K562 (cell line): ENCODE measurements around the gene CCDC127. TPM values are rescaled to one million over a fixed set of nuclear protein-coding genes. Genes with fewer than 3 reads are reported as not detected.

Source experiments
- ATAC-seq: fragments of 200-7000 bp; cut with Tn5 transposase; 3 replicates; pipeline ENCODE4 v1.9.1; 2020; ENCODE audit warnings: moderate library complexity
- BruUV-seq: library from RNA; stranded (reverse); fragments of 400-500 nt; replicated peaks from 2 replicates; lab custom pipeline; 2021; lab: Mats Ljungman, UMichigan
- CTCF ChIA-PET: fragments of 300-600 bp; formaldehyde crosslinking; extraction: SDS; loops from one replicate; lab custom pipeline; 2021; ENCODE audit warnings: low intra/inter-chr PET ratio; lab: Yijun Ruan, JAX
- POLR2A ChIA-PET: fragments of 300-600, 350-650 bp; sonication (Branson Sonifier 250); formaldehyde crosslinking; extraction: SDS; loops from one replicate; lab custom pipeline; 2021; ENCODE audit warnings: antibody characterized with exemption, inconsistent platforms; lab: Yijun Ruan, JAX
- DNase-seq, 4 experiments: peaks; one replicate each; pipeline versions ENCODE4 v3.0.0 to v3.0.0-alpha.2; 2011 to 2018; ENCODE audit warnings: low spot score in 3 of 4, mixed read lengths in 3 of 4; ENCODE audit errors: extremely low read depth in 1 of 4
- FAIRE-seq: peaks from 2 replicates; lab custom pipeline; 2011; peaks lifted over from hg19 to GRCh38; lab: Jason Lieb, UNC
- H2AFZ ChIP-seq: 2 replicates; pipeline ENCODE4 v1.6.0; 2011; ENCODE audit warnings: low read depth, low read length, control low read depth, inconsistent platforms
- H3K27ac ChIP-seq: fragments of 200-600 bp; 3 replicates; pipeline ENCODE4 v1.8.0; 2011; ENCODE audit warnings: low read depth, mild to moderate bottlenecking, control low read depth, inconsistent platforms, low read length, moderate library complexity, mixed read lengths; ENCODE audit errors: extremely low read depth
- H3K27me3 ChIP-seq, 2 experiments: fragments of 300-600 bp in 1 of 2; 2 replicates in 1 of 2; 3 replicates in 1 of 2; pipeline versions ENCODE4 v1.6.0 to v1.8.0; 2011; ENCODE audit warnings: inconsistent platforms in 2 of 2, low read length in 2 of 2, mild to moderate bottlenecking in 1 of 2, mixed read lengths in 1 of 2, moderate library complexity in 1 of 2; ENCODE audit not compliant: control insufficient read depth in 2 of 2, insufficient read depth in 2 of 2
- H3K36me3 ChIP-seq: fragments of 300-600 bp; 3 replicates; pipeline ENCODE4 v1.8.0; 2011; ENCODE audit warnings: mild to moderate bottlenecking, low read length, inconsistent platforms; ENCODE audit not compliant: control insufficient read depth, insufficient read depth
- H3K4me1 ChIP-seq, 2 experiments: fragments of 200-600 bp in 1 of 2; replicated peaks in 1 of 2; 2 replicates in 1 of 2; 3 replicates in 1 of 2; pipeline versions ENCODE4 v1.5.1 to v1.8.0; 2011; ENCODE audit warnings: inconsistent platforms in 2 of 2, low read length in 2 of 2, mild to moderate bottlenecking in 1 of 2, mixed read lengths in 1 of 2, moderate library complexity in 1 of 2; ENCODE audit not compliant: control insufficient read depth in 2 of 2, insufficient read depth in 2 of 2
- H3K4me2 ChIP-seq: 2 replicates; pipeline ENCODE4 v1.6.1; 2011; ENCODE audit warnings: low read length, control low read depth, inconsistent platforms, mixed read lengths; ENCODE audit not compliant: insufficient read depth
- H3K4me3 ChIP-seq: fragments of 200-600 bp; sonication (generic), shearing (Covaris generic); 2 replicates; pipeline ENCODE4 v1.5.1; 2016; ENCODE audit warnings: control low read depth, inconsistent platforms
- H3K79me2 ChIP-seq: fragments of 200-600 bp; 3 replicates; pipeline ENCODE4 v1.8.0; 2011; ENCODE audit warnings: low read length, inconsistent platforms; ENCODE audit not compliant: control insufficient read depth, insufficient read depth
- H3K9ac ChIP-seq, 2 experiments: 2 replicates each; pipeline versions ENCODE4 v1.6.0 to v1.6.1; 2011; ENCODE audit warnings: low read depth in 2 of 2, low read length in 2 of 2, control low read depth in 1 of 2, inconsistent platforms in 1 of 2, mild to moderate bottlenecking in 1 of 2, mixed read lengths in 1 of 2; ENCODE audit not compliant: insufficient read depth in 1 of 2
- H3K9me1 ChIP-seq: one replicate; pipeline ENCODE4 v1.6.0; 2011; ENCODE audit warnings: inconsistent platforms, mild to moderate bottlenecking, low read length, moderate library complexity; ENCODE audit not compliant: control insufficient read depth, insufficient read depth
- H3K9me3 ChIP-seq: replicated peaks from 2 replicates; pipeline ENCODE4 v1.5.1; 2011; ENCODE audit warnings: low read depth, low read length, inconsistent platforms; ENCODE audit not compliant: control insufficient read depth, insufficient read depth
- H4K20me1 ChIP-seq: replicated peaks from 2 replicates; pipeline ENCODE4 v1.6.1; 2011; ENCODE audit warnings: low read length, inconsistent platforms, mixed read lengths; ENCODE audit not compliant: control insufficient read depth, insufficient read depth
- ATF1 ChIP-seq, 2 experiments: fragments of 450-650 bp in 1 of 2; IDR thresholded peaks; 2 replicates each; pipeline ENCODE4 v1.6.1; 2016; ENCODE audit warnings: missing compliant biosample characterization in 1 of 2, missing genetic modification characterization in 1 of 2
- CREB1 ChIP-seq, 2 experiments: sonication (generic) in 1 of 2; formaldehyde crosslinking in 1 of 2; IDR thresholded peaks; 2 replicates each; pipeline versions ENCODE4 v1.6.1 to v1.8.0; 2012 to 2022; ENCODE audit warnings: inconsistent platforms in 1 of 2, mild to moderate bottlenecking in 1 of 2, missing genetic modification reagents in 1 of 2, moderate library complexity in 1 of 2
- CREM ChIP-seq: IDR thresholded peaks from 2 replicates; pipeline ENCODE4 v1.6.1; 2014; ENCODE audit warnings: antibody characterized with exemption, low read depth
- DACH1 ChIP-seq: fragments of 450-650 bp; IDR thresholded peaks from 2 replicates; pipeline ENCODE4 v1.6.1; 2018; ENCODE audit not compliant: partially characterized antibody
- FOXA3 ChIP-seq, 2 experiments: fragments of 450-650 bp in 1 of 2; sonication (generic) in 1 of 2; formaldehyde crosslinking; IDR thresholded peaks in 1 of 2; conservative IDR thresholded peaks in 1 of 2; 2 replicates each; pipeline versions ENCODE4 v1.4.0 to v1.8.0; 2020 to 2022; ENCODE audit warnings: mild to moderate bottlenecking in 2 of 2, missing genetic modification reagents in 1 of 2
- FUS ChIP-seq: fragments of 200-400 bp; formaldehyde crosslinking; optimal IDR thresholded peaks from 2 replicates; pipeline ENCODE3; 2017; ENCODE audit warnings: low read depth, low read length
- PPARD ChIP-seq: fragments of 250-450 bp; sonication (Bioruptor Pico); IDR thresholded peaks from 2 replicates; pipeline ENCODE4 v1.8.0; 2022; ENCODE audit warnings: inconsistent platforms, mild to moderate bottlenecking, moderate library complexity
- RBM15 ChIP-seq: fragments of 200-400 bp; formaldehyde crosslinking; IDR thresholded peaks from 2 replicates; pipeline ENCODE4 v1.6.1; 2018; ENCODE audit warnings: mild to moderate bottlenecking, low read length, moderate library complexity; ENCODE audit not compliant: insufficient read depth
- ZBTB8A ChIP-seq: fragments of 450-650 bp; IDR thresholded peaks from 2 replicates; pipeline ENCODE4 v1.6.1; 2018; ENCODE audit warnings: mild to moderate bottlenecking, moderate library complexity; ENCODE audit not compliant: partially characterized antibody
- WGBS: fragments of 100-300 bp; shearing (Covaris generic); methylation state at CpG from one replicate; pipeline ENCODE4 v1.1.6; 2016; ENCODE audit warnings: low coverage, mixed read lengths; ENCODE audit not compliant: insufficient coverage; ENCODE audit errors: missing lambda C conversion rate; 5-methylcytosine and 5-hydroxymethylcytosine counted together
- in situ Hi-C: fragments of 300-500 bp; cut with MboI; formaldehyde crosslinking; loops from 4 replicates; pipeline ENCODE4 v1.15.0; 2018; ENCODE audit warnings: inconsistent platforms, mixed read lengths
- intact Hi-C: fragments of 100-400 bp; cut with micrococcal nuclease; formaldehyde crosslinking; loops from 2 replicates; pipeline ENCODE4 v1.14.2; 2022
- polyA plus RNA-seq, 8 experiments: library from polyadenylated mRNA; depleted of rRNA in 4 of 8; stranded (reverse) in 5 of 8; unstranded in 3 of 8; fragments of >200 nt; fragmentation: Nextera tagmentation in 2 of 8; fragmentation: Illumina TruSeq in 1 of 8; extraction: Ambion mirVana in 2 of 8; extraction: Trizol in 1 of 8; gene quantifications; 2 replicates each; pipeline versions ENCODE4 v1.2.1 to v1.2.3, GENCODE V29; 2011 to 2014; ENCODE audit warnings: inconsistent platforms in 1 of 8, missing spikeins in 1 of 8
- total RNA-seq, 7 experiments: library from RNA; depleted of rRNA in 6 of 7; stranded (reverse); fragments of >200 nt in 6 of 7; fragmentation: Illumina TruSeq in 2 of 7; extraction: Trizol in 2 of 7; gene quantifications; 2 replicates each; pipeline versions ENCODE4 v1.2.1 to v1.2.3, GENCODE V29; 2011 to 2021; ENCODE audit warnings: low replicate concordance in 1 of 7
- TF ChIP-seq, protein P1 (sequence below), 2 experiments: fragments of 450-650 bp; IDR thresholded peaks; 2 replicates each; pipeline ENCODE4 v1.6.1; 2018; ENCODE audit warnings: mild to moderate bottlenecking in 2 of 2, low read depth in 1 of 2; ENCODE audit not compliant: partially characterized antibody in 2 of 2

The CCDC127 gene
- total and polyA plus RNA-seq, 9 of the 15 experiments (the other 6 are each of a cell fraction or from before 2014, with no cell fraction given) = 2.7 to 4.5 (median 4.1) TPM

DNA sequence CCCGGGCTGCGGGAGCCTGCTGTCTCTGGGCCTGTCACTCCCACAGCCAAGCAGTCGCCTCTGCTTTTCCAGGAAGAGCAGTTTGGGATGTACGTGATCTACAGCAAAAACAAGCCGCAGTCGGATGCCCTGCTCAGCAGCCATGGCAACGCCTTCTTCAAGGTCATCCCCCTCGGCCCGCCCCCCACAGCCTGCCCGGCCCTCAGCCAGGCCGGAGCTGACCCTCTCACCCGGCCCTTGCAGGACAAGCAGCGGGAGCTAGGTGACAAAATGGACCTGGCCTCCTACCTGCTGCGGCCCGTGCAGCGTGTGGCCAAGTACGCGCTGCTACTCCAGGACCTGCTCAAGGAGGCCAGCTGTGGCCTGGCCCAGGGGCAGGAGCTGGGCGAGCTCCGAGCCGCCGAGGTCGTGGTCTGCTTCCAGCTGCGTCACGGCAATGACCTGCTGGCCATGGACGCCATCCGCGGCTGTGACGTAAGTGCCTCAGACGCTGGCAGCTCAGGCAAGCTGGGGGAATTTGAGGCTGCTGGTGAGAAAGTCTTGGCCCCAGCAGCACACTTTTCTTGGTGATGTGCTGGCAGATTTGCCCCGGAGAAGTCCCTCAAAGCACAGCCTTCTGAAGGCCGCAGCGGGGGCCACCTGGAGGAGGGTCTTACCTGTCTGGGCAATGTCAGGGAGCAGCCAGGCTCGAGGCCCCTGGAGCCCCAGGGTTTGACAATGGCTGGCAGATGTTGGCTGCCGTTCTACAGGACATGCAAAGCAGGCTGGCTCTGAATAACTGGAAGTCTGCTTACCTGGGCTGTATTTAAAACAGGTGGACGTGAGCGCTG, 46.8 kb downstream of the CCDC127 start:
- no peak overlapping the region for H3K4me3 ChIP-seq
- H3K36me3 ChIP-seq = no peaks in the 10 kb centered on the region
- intact Hi-C loops = no loop called here
- 12% methylated on average over 36 of the region's 37 CpGs for WGBS
- H4K20me1 ChIP-seq = peaks cover 12% of the 10 kb centered on the region
- peaks cover 0 to 20% of the 10 kb centered on the region in 2 experiments; a peak in 3 of 5 replicates for H3K4me1 ChIP-seq
- peaks cover 61 to 88% of the 10 kb centered on the region in 2 experiments for H3K27me3 ChIP-seq
- ATAC-seq (no peak; the same call in 2 of the 3 replicates), DNase-seq (no peak)
- no peaks in the 10 kb centered on the region for H3K79me2 ChIP-seq
- no peak overlapping the region for H2AFZ ChIP-seq
- in situ Hi-C loops = no loop called here
- POLR2A ChIA-PET = interaction anchor here (1.0 kb wide), 1 partner anchor 9 kb away, joined by 5 read pairs; no protein-coding TSS in a partner anchor
- H3K9me1 ChIP-seq = peaks cover 4% of the 10 kb centered on the region
- no TSS peak for BruUV-seq
- TF ChIP-seq CREB1 (IDR thresholded peaks at IDR 0.05) (0 out of 2 replicates have a peak, but pooled peaks have one; percentile 25), CREB1 (CRISPR knock-in tag; IDR thresholded peaks at IDR 0.05) (no peak), ATF1 (CRISPR knock-in tag; IDR thresholded peaks at IDR 0.05) (no peak), ATF1 (tag; IDR thresholded peaks at IDR 0.05) (0 out of 2 replicates have a peak, but pooled peaks have one; percentile 28), ZBTB8A (no peak), PPARD (CRISPR knock-in tag) (no peak), FUS (no peak), FOXA3 (CRISPR knock-in tag; conservative IDR thresholded peaks at IDR 0.05 in 1 of 2, IDR thresholded peaks at IDR 0.05 in 1 of 2) (no peak), RBM15 (no peak), CREM (peak; percentile 27; the same call in 1 of the 2 replicates), DACH1 (no peak)
- TF ChIP-seq, protein P1, sequence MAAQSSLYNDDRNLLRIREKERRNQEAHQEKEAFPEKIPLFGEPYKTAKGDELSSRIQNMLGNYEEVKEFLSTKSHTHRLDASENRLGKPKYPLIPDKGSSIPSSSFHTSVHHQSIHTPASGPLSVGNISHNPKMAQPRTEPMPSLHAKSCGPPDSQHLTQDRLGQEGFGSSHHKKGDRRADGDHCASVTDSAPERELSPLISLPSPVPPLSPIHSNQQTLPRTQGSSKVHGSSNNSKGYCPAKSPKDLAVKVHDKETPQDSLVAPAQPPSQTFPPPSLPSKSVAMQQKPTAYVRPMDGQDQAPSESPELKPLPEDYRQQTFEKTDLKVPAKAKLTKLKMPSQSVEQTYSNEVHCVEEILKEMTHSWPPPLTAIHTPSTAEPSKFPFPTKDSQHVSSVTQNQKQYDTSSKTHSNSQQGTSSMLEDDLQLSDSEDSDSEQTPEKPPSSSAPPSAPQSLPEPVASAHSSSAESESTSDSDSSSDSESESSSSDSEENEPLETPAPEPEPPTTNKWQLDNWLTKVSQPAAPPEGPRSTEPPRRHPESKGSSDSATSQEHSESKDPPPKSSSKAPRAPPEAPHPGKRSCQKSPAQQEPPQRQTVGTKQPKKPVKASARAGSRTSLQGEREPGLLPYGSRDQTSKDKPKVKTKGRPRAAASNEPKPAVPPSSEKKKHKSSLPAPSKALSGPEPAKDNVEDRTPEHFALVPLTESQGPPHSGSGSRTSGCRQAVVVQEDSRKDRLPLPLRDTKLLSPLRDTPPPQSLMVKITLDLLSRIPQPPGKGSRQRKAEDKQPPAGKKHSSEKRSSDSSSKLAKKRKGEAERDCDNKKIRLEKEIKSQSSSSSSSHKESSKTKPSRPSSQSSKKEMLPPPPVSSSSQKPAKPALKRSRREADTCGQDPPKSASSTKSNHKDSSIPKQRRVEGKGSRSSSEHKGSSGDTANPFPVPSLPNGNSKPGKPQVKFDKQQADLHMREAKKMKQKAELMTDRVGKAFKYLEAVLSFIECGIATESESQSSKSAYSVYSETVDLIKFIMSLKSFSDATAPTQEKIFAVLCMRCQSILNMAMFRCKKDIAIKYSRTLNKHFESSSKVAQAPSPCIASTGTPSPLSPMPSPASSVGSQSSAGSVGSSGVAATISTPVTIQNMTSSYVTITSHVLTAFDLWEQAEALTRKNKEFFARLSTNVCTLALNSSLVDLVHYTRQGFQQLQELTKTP (IDR thresholded peaks at IDR 0.05; ENCODE audit: low read depth in 1 of 2, partially characterized antibody in 2 of 2) = no peak
- TF ChIP-seq, all 486 proteins: peak for 3
- no peak overlapping the region for H3K4me2 ChIP-seq
- H3K27ac ChIP-seq = no peak overlapping the region
- H3K9ac ChIP-seq = peak overlapping the region in 1 of 2 experiments; percentile 35; a peak in 1 of 4 replicates
- CTCF ChIA-PET = no interaction called here
- no peak for FAIRE-seq
- H3K9me3 ChIP-seq = no peaks in the 10 kb centered on the region
